ENCODE results near the gene ATP5MK.

Gene ATP5MK

GRCh38 chr10:103396067-103396788, at the start of gene ATP5MK, which contains the start of gene PDCD11:
TSS of gene ATP5MK (minus strand) at chr10:103396475. CDS start at chr10:103392457, 4,018 bp downstream.
TSS of gene PDCD11 (plus strand) at chr10:103396626. CDS start at chr10:103398427, 1,801 bp downstream.
- peak within 1 kb of the TSS; percentile 79 for H3K4me3 ChIP-seq (ENCODE audit: low read depth, low read length)
- TF ChIP-seq CTCF (IDR thresholded peaks at IDR 0.05; ENCODE audit: borderline replicate concordance, insufficient read depth, low read depth, low read length), result peak; percentile 27; the same call in 1 of the 2 replicates

- TF ChIP-seq CTCF (IDR thresholded peaks at IDR 0.05; ENCODE audit: borderline replicate concordance, insufficient read depth, low read depth, low read length), result no peak
- no peak overlapping the region for H3K4me3 ChIP-seq (ENCODE audit: low read depth, low read length)
Measured at GRCh38 chr10:103445366-103445765, 49.1 kb upstream of the ATP5MK start.

- no peak for TF ChIP-seq CTCF (IDR thresholded peaks at IDR 0.05; ENCODE audit: borderline replicate concordance, insufficient read depth, low read depth, low read length)
- H3K4me3 ChIP-seq (ENCODE audit: low read depth, low read length), result no peak overlapping the region
Measured at GRCh38 chr10:103444478-103444877, 48.2 kb upstream of the ATP5MK start.

- H3K4me3 ChIP-seq (ENCODE audit: low read depth, low read length), result no peak overlapping the region
- no peak for TF ChIP-seq CTCF (IDR thresholded peaks at IDR 0.05; ENCODE audit: borderline replicate concordance, insufficient read depth, low read depth, low read length)
Measured at GRCh38 chr10:103443475-103444185, 47.4 kb upstream of the ATP5MK start.

- no peak for TF ChIP-seq CTCF (IDR thresholded peaks at IDR 0.05; ENCODE audit: borderline replicate concordance, insufficient read depth, low read depth, low read length)
- no peak overlapping the region for H3K4me3 ChIP-seq (ENCODE audit: low read depth, low read length)
Measured at GRCh38 chr10:103442031-103442461, 45.8 kb upstream of the ATP5MK start.

GRCh38 chr10:103441611-103442010, 45.3 kb upstream of the ATP5MK start:
- H3K4me3 ChIP-seq (ENCODE audit: low read depth, low read length), result no peak overlapping the region
- no peak for TF ChIP-seq CTCF (IDR thresholded peaks at IDR 0.05; ENCODE audit: borderline replicate concordance, insufficient read depth, low read depth, low read length)
